DMS114 treated with DMSO at 0.1 percent for 48 hours (cell line): ENCODE results near the gene CD96.
"Not testable (repeated sequence)": the region's sequence is repeated elsewhere in the genome, so short reads cannot be mapped to it uniquely, and the experiment has no call there.

Experiments used
- DNase-seq: peaks from one replicate; lab custom pipeline; 2025; ENCODE audit not compliant: unreplicated experiment; lab: John Stamatoyannopoulos, UW

CD96 gene

DNA sequence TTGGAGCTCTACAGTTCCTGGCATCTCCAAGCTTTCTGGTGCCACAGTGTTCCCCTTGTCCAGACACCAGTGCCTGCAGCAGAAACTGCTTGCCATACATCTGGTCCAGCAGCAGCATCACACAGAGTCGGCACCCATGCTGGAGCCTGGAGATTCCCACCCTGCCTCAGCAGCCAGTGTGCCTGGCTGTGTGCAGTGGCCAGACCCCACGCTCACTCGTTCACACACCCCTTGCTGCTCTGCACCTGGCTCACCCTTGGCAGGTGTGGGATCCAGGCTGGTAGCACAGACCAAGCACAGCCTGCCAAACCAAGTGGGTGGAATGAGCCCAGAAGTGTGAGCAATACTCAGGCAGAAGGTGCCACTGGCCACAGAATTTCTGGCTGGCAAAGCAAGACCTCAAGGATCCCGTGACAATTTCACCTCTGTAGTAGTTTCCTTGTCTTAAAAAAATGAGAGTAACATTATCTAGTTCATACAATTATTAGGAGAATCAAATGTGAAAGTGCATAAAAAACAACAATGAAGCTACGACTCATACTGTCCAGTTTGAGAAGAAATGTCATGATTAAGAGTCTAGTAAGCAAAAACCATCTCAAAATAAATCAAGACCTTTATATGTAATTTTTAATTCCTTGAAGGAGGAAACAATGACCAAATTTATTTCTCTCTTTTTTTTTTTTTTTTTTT is 76.1 kb downstream of the CD96 start:
- no peak for DNase-seq

DNA sequence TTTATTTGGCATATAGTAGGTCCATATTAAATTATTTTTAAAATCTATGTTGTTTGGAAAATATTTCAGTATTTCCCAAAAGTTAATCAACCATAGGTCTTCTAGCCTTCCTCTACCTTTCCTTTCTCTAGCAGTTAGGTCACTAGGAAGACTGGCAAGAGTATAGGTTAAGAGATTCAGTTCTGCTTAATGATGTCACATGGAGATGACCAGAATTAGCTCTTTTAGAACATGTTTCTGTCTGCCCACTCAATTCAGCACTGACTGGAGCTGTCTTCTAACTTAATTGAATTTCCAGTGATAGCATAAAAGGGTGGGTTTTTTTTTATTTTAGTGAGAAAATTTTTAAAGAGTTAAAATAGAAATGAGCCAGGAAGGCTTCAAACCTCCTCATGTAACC is 76.9 kb downstream of the CD96 start:
- DNase-seq: no peak

DNA sequence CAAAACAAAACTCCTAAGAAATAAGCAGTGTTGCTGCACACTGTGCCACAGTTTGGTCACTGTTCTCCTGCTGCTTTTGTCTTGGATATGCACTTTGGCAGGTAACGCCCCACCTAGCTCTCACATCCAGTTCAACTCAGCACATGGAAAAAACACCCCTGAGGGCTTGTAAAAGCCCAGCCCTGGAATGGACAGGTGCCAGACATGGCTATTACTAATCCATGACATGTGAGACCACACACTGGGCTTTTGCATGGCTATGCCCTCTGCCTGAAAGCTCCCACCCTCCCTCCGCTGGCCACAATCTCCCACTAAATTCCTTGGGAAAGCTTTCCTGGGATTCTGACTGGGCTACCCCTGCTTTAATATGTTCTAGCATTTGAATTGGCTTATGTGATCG is 77.8 kb downstream of the CD96 start:
- DNase-seq: no peak

DNA sequence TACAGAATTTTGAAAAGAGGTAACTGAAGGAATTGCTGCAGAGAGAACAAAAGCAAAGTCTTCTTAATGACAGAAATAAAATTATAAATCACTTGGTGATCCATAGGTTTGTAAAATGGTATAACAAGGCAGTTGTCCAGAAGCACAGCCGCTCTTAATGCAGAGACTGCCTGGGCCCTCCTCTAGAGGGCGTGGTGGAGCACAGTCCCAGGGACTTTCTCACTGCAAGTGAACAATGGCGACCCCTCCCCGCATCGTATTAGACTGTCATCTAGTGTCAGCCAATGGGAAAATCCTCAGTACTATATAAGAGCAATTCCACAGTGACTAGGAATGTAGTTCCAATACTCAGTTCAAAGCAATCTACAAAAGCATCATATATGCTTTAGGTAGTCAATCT is 79.5 kb downstream of the CD96 start:
- no peak for DNase-seq

DNA sequence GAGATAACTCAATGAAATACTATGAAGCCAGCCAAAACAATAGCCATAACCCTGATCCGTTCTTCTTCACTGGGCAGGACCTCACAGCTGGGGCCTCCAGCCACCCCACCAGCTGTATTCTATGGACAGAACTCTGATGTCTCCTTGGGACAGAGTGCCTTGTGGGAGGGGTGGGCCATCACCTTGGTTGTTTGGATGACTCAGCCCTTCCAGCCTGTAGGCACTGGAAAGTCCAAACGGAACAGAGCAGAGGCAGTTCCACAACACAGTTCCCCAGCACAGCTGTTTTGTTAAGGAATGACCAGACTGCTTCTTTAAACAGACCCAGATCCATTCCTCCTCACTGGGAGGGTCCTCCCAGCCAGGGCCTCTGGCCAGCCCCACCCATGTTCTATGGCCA is 85.1 kb downstream of the CD96 start:
- no peak for DNase-seq

DNA sequence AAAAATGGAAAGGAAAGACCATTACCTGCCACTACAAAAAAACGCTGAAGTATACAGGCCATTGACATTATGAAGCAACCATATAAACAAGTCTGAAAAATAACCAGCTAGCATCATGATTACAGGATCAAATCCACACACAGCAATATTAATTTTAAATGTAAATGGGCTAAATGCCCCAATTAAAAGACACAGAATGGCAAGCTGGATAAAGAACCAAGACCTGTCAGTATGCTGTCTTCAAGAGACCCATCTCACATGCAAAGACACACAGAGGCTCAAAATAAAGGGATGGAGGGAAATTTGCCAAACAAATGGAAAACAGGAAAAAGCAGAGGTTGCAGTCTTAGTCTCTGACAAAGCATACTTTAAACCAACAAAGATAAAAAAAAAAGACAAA is 87.0 kb downstream of the CD96 start:
- DNase-seq: not testable (repeated sequence)

DNA sequence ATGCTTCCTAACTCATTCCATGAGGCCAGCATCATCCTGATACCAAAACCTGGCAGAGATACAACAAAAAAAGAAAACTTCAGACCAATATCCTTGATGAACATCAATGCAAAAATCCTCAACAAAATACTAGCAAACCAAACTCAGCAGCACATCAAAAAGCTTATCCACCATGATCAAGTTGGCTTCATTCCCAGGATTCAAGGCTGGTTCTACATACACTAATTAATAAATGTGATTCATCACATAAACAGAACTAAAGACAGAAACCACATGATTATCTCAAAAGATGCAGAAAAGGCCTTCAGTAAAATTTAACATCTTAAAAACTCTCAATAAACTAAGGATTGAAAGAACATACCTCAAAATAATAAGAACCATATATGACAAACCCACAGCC is 88.6 kb downstream of the CD96 start:
- not testable (repeated sequence) for DNase-seq

DNA sequence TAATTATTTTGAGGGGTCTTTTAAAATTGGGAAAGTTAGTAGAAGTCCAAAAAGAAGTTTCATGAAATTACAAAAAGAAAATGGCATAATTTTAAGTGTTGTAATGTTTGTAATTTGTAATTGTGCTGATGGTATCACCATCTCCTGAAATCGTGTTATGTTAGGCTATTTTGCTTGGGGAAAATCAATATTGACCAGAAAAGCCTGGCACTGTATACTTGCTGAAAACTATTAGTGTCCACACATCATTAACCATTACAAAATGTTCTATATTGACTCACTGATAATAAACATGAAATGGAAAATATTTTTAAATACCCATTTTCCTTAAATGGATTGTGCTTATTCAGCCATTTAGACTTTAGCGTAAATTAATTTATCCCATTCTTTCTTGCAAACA is 93.4 kb downstream of the CD96 start:
- no peak for DNase-seq

DNA sequence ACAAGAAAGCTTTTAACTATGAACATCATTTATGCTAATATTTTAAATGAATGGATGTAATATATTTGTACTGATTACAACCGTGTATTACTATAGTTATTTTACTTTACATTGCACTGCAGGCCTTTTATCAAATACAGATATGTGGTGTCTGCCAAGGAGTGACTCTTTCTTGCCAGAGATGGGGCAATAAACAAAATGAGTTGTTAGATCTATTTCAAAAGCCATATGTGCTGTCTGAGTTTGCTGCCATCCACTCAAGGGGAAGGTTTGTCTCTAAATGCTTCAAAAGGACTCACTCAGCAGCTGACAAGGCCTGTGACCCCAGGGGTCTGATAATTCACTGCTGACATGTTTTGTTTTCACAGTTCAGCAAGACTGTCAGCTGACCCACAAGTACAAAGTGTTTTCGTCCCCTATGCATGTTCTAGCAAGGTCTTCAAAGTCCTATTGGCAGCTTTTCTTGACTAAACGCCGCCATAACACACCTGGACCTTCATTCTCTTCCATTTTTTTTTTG is 94.4 kb downstream of the CD96 start:
- DNase-seq: no peak

DNA sequence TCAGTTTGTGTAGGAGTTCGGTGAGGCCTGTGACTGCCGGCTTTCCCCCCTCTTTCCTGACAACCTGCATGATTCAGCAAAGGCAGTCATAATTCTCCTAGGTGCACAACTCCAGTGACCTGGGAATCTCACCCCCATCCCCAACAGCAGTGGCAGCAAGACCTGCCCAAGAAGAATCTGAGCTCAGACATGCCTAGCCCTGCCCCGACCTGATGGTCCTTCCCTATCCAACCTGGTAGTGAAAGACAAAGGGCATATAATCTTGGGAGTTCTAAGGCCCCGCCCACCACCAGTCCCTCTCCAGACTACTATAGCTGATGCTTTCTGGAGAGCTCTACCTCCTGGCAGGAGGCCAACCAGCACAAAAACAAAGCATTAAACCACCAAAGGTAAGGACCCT is 97.3 kb downstream of the CD96 start:
- DNase-seq: no peak

DNA sequence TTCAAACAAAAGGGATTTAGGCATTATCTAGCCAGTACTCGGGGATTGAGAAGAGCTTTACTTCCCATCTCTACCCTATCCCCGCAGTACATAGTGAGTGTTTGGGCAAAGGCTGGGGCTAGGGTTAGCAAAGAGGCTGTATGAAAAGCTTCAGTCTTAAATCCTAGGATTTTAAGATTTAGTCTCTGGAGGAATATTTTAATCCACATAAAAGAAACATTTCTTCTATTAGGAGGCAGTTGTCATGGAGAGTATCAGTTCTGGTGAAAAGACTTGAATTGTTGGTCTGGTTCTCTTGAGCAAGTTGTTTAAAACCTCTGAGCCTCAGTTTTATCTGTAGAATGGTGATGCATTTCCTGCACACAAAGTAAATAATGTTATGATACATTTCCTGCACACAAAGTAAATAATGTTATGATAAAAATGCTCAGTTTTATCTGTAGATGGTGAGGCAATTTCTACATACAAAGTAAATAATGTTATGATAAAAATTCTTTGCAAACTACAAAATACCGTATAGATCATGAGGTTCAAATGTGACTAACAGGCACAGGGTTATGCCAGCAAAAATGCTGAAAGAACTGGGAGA is 107.1 kb downstream of the CD96 start:
- DNase-seq: no peak

DNA sequence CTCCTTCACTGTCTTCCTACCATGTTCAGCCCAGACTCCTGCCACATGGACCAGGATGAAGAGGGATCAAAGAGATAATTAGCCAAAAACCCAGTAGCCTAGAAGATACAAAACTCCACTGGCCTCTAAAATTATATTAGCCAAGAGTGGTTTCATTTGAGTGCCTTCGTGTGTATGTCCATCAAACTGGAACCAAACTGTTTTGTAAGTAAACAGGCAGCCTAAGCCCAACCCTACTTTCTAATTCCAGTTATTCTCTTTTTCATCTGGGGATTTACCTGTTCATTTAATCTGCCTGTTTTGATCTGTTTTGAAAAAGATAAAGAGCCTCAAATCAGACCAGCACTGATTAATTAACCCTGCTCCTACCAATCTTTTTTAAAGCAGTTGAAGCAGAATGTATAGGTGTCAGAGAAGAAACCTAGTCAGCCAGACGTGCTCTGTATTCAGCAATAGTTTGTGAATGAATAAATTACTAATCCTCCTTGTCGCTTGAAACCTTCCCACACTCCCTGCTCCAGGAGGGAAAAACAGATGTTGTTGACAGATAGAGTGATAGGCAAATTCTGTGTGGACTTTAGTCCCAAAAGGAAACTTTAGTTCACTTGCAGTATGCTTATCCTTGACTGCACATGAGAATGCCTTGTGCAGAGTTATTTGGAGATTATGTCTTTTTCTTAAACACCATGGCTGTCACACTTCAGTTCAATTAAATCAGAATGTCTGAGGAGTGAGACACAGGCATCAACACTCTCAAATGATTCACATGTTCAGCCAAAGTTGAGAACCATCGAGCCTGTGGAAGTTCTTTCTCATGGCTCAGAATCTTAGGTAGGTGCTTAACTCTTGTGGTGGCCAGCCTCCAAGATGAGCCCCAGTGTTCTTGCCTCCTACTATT is 108.6 kb downstream of the CD96 start:
- DNase-seq: no peak

DNA sequence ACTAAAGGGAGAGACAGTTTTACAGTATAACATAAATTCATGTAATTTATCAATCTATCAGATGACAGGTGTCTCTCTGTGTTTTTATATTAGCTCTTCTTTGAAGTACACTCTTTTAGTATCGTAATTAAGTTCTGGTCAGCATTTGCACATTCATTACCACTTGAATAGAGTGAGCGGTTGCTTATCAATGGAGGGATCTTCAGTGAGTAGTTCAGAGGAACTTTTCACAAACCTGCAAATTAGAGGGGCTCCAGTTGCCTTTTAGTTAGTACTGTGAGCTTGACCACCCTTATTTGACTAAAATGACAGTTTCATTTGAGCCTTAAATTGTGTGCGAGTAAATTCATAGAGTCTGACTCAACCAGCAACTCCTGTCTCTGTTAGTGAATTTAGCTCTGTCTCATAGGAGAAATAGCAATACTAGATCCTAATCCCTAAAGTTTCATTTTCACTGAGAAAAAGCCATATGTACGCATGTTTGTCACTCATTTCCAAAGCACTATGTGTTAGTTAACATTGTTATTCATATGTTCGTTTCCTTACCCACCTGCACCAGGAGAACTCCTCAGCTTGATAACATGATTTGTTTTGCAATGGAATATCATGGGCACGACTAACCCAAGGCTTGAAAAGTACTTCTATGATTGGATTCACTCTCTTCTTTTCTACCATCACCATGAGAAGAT is 110.6 kb downstream of the CD96 start:
- no peak for DNase-seq

DNA sequence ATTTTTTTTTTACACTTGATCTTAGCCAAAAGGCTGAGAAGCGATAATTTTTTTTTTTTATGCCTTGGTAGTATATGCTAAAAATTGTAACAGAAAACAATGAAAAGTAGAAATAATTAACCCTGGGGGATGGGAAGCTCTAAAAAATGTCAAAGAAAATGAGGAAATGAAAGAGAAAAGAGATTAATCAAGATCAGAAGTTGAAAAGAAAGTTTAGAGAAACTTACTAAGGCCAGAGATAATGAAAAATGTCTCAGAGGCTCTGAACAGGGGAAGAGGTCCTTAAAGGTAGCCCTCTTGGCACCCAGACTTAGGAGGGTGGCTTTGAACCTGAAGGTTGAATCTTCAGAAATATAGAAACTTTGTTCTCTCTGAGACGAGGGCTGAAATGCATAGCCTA is 111.8 kb downstream of the CD96 start:
- no peak for DNase-seq

DNA sequence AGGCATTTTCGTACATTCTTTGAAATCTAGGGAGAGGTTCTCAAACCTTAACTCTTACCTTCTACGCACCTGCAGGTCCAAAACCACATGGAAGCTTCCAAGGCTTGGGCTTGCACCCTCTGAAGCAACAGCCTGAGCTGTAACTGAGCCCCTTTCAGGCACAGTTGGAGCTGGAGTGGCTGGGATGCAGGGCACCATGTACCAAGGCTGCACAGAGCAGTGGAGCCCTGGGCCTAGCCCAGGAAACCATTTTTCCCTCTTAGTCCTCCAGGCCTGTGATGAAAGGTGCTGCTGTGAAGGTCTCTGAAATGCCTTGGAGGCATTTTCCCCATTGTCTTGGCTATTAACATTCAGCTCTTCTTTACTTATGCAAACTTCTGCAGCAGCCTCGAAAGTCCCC is 120.0 kb downstream of the CD96 start:
- no peak for DNase-seq

DNA sequence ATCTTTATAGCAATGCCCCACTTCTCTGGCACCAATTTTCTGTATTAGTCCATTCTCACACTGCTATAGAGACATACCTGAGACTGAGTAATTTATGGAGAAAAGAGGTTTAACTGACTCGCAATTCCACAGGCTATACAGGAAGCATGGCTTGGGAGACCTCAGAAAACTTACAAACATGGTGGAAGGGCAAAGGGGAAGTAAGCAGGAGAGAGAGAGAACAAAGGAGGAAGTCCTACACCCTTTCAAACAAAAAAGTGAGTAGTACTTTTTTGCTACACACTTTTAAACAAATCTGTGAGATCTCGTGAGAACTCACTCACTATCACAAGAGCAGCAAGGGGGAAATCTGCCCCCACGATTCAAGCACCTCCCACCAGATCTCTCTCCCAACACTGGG is 120.9 kb downstream of the CD96 start:
- no peak for DNase-seq

DNA sequence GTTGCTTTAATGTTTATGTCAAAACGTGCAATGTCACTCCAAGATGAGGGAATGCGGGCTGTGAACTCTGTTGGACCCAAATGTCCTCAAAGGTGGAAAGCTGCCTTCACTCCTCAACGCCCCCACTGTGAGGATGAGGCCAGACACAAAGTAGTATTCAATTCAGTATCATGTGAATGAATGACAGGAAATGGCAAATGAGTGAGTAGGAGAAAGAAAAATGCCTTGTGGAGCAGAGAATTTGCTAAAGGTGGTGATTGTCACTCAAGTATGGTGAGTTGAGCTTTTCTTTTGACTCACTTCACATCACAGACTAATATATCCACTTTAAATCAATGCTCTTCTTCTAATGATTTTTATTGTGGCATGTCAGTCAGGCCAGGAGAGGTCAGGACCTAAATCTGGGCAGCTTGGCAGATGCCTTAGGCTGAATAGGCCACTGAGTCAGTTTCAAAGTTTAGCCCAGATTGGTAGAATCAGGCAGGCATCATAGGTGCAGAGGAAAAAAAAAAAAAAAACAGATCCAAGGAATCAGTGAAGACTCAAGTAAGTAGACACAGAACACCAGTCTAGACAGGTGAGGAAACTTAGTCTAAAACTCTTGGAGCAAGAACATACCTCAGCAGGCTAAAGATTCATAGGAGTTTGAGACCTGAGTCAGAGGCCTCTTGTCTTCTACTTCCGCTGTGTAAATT is 124.2 kb downstream of the CD96 start:
- DNase-seq: no peak

DNA sequence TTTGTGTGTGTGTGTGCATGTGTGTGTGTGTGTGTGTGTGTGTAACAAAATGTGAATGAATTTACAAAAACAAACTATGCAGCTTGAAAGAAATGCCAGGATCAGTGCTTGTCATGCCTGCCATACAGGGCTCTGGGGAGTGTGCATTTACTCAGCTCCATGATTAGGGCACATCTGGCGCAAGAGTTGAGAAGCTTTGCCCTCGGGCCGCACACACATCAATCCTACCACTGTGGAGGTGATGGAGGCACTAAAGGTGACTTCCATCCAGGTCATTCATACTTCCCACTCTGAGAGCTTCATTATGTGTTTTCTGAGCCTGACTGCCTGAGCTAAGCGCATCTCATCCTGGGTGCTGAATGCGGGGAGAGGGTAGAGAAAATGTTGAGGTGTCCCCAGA is 125.2 kb downstream of the CD96 start:
- no peak for DNase-seq

DNA sequence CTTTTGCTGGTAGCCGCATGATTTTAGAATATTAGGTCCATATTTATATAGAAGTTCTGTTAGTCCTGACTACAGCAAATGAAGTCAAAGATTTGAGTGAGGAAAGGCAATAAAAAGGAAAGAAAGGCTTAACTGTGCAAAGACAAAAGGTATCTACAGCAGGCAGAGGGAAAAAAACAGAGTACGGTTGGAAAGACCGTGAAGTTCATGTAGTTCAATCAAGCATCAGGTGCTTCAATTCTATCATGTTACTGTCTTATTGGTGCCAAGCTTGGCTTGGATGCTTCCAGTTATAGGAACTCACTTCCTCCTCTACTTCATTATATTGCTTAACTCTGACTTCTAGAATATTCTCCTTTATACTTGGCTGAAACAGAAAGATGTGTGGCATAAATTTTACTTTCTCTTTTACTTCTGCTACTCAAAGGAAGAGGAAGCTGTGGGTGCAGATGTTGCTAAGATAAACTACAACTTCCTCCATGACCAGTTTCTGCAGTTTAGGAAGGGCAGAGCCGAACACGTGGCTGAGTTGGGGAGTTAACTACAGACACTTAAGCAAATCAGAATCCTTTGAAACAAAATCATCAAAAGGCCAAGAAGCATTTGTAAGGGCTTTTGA is 125.7 kb downstream of the CD96 start:
- no peak for DNase-seq

DNA sequence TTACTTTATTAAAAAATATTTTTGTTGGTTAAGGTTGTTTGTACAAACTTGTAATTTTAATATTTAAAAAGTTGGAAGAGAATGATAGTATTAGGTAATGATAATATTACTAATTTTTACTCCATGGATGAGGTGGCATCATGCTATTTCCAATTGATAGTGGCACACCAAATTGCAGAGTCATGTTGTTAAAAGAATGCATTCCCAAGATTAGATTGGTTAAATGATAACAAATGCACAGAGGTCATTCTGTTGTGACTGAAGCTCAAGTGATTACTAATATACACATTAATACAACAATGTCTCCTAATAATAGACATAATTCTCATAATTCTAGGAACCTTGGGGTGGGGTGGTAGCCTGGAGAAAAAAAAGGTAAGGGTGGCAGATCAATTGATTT is 126.3 kb downstream of the CD96 start:
- DNase-seq: no peak
